K562 (cell line): ENCODE data around the gene RESP18. TPM values are rescaled to one million over a fixed set of nuclear protein-coding genes. Genes with fewer than 3 reads are reported as not detected.

Experiments used
- ATAC-seq: fragments of 200-7000 bp; cut with Tn5 transposase; 3 replicates; pipeline ENCODE4 v1.9.1; 2020; ENCODE audit warnings: moderate library complexity
- BruUV-seq: library from RNA; stranded (reverse); fragments of 400-500 nt; replicated peaks from 2 replicates; lab custom pipeline; 2021; lab: Mats Ljungman, UMichigan
- CTCF ChIA-PET: fragments of 300-600 bp; formaldehyde crosslinking; extraction: SDS; loops from one replicate; lab custom pipeline; 2021; ENCODE audit warnings: low intra/inter-chr PET ratio; lab: Yijun Ruan, JAX
- POLR2A ChIA-PET: fragments of 300-600, 350-650 bp; sonication (Branson Sonifier 250); formaldehyde crosslinking; extraction: SDS; loops from one replicate; lab custom pipeline; 2021; ENCODE audit warnings: antibody characterized with exemption, inconsistent platforms; lab: Yijun Ruan, JAX
- DNase-seq, 4 experiments: peaks; one replicate each; pipeline versions ENCODE4 v3.0.0 to v3.0.0-alpha.2; 2011 to 2018; ENCODE audit warnings: low spot score in 3 of 4, mixed read lengths in 3 of 4; ENCODE audit errors: extremely low read depth in 1 of 4
- FAIRE-seq: peaks from 2 replicates; lab custom pipeline; 2011; peaks lifted over from hg19 to GRCh38; lab: Jason Lieb, UNC
- H2AFZ ChIP-seq: 2 replicates; pipeline ENCODE4 v1.6.0; 2011; ENCODE audit warnings: low read depth, low read length, control low read depth, inconsistent platforms
- H3K27ac ChIP-seq: fragments of 200-600 bp; 3 replicates; pipeline ENCODE4 v1.8.0; 2011; ENCODE audit warnings: low read depth, mild to moderate bottlenecking, control low read depth, inconsistent platforms, low read length, moderate library complexity, mixed read lengths; ENCODE audit errors: extremely low read depth
- H3K27me3 ChIP-seq, 2 experiments: fragments of 300-600 bp in 1 of 2; 2 replicates in 1 of 2; 3 replicates in 1 of 2; pipeline versions ENCODE4 v1.6.0 to v1.8.0; 2011; ENCODE audit warnings: inconsistent platforms in 2 of 2, low read length in 2 of 2, mild to moderate bottlenecking in 1 of 2, mixed read lengths in 1 of 2, moderate library complexity in 1 of 2; ENCODE audit not compliant: control insufficient read depth in 2 of 2, insufficient read depth in 2 of 2
- H3K36me3 ChIP-seq: fragments of 300-600 bp; 3 replicates; pipeline ENCODE4 v1.8.0; 2011; ENCODE audit warnings: mild to moderate bottlenecking, low read length, inconsistent platforms; ENCODE audit not compliant: control insufficient read depth, insufficient read depth
- H3K4me1 ChIP-seq, 2 experiments: fragments of 200-600 bp in 1 of 2; replicated peaks in 1 of 2; 2 replicates in 1 of 2; 3 replicates in 1 of 2; pipeline versions ENCODE4 v1.5.1 to v1.8.0; 2011; ENCODE audit warnings: inconsistent platforms in 2 of 2, low read length in 2 of 2, mild to moderate bottlenecking in 1 of 2, mixed read lengths in 1 of 2, moderate library complexity in 1 of 2; ENCODE audit not compliant: control insufficient read depth in 2 of 2, insufficient read depth in 2 of 2
- H3K4me2 ChIP-seq: 2 replicates; pipeline ENCODE4 v1.6.1; 2011; ENCODE audit warnings: low read length, control low read depth, inconsistent platforms, mixed read lengths; ENCODE audit not compliant: insufficient read depth
- H3K4me3 ChIP-seq: fragments of 200-600 bp; sonication (generic), shearing (Covaris generic); 2 replicates; pipeline ENCODE4 v1.5.1; 2016; ENCODE audit warnings: control low read depth, inconsistent platforms
- H3K79me2 ChIP-seq: fragments of 200-600 bp; 3 replicates; pipeline ENCODE4 v1.8.0; 2011; ENCODE audit warnings: low read length, inconsistent platforms; ENCODE audit not compliant: control insufficient read depth, insufficient read depth
- H3K9ac ChIP-seq, 2 experiments: 2 replicates each; pipeline versions ENCODE4 v1.6.0 to v1.6.1; 2011; ENCODE audit warnings: low read depth in 2 of 2, low read length in 2 of 2, control low read depth in 1 of 2, inconsistent platforms in 1 of 2, mild to moderate bottlenecking in 1 of 2, mixed read lengths in 1 of 2; ENCODE audit not compliant: insufficient read depth in 1 of 2
- H3K9me1 ChIP-seq: one replicate; pipeline ENCODE4 v1.6.0; 2011; ENCODE audit warnings: inconsistent platforms, mild to moderate bottlenecking, low read length, moderate library complexity; ENCODE audit not compliant: control insufficient read depth, insufficient read depth
- H3K9me3 ChIP-seq: replicated peaks from 2 replicates; pipeline ENCODE4 v1.5.1; 2011; ENCODE audit warnings: low read depth, low read length, inconsistent platforms; ENCODE audit not compliant: control insufficient read depth, insufficient read depth
- H4K20me1 ChIP-seq: replicated peaks from 2 replicates; pipeline ENCODE4 v1.6.1; 2011; ENCODE audit warnings: low read length, inconsistent platforms, mixed read lengths; ENCODE audit not compliant: control insufficient read depth, insufficient read depth
- GATAD2A ChIP-seq: fragments of 450-650 bp; IDR thresholded peaks from 2 replicates; pipeline ENCODE4 v1.6.1; 2017
- NRF1 ChIP-seq, 2 experiments: fragments of 450-650 bp; IDR thresholded peaks in 1 of 2; conservative IDR thresholded peaks in 1 of 2; 2 replicates each; pipeline ENCODE4 v1.6.1; 2014; ENCODE audit warnings: mild to moderate bottlenecking in 2 of 2
- ZBTB7A ChIP-seq: IDR thresholded peaks from 2 replicates; pipeline ENCODE4 v1.6.1; 2011; ENCODE audit warnings: low read depth, mild to moderate bottlenecking, low read length, moderate library complexity, borderline replicate concordance; ENCODE audit not compliant: control insufficient read depth
- ZKSCAN1 ChIP-seq: fragments of 150-350 bp; IDR thresholded peaks from 2 replicates; pipeline ENCODE4 v1.6.1; 2016; ENCODE audit warnings: low read depth, low read length
- WGBS: fragments of 100-300 bp; shearing (Covaris generic); methylation state at CpG from one replicate; pipeline ENCODE4 v1.1.6; 2016; ENCODE audit warnings: low coverage, mixed read lengths; ENCODE audit not compliant: insufficient coverage; ENCODE audit errors: missing lambda C conversion rate; 5-methylcytosine and 5-hydroxymethylcytosine counted together
- in situ Hi-C: fragments of 300-500 bp; cut with MboI; formaldehyde crosslinking; loops from 4 replicates; pipeline ENCODE4 v1.15.0; 2018; ENCODE audit warnings: inconsistent platforms, mixed read lengths
- intact Hi-C: fragments of 100-400 bp; cut with micrococcal nuclease; formaldehyde crosslinking; loops from 2 replicates; pipeline ENCODE4 v1.14.2; 2022
- polyA plus RNA-seq, 8 experiments: library from polyadenylated mRNA; depleted of rRNA in 4 of 8; stranded (reverse) in 5 of 8; unstranded in 3 of 8; fragments of >200 nt; fragmentation: Nextera tagmentation in 2 of 8; fragmentation: Illumina TruSeq in 1 of 8; extraction: Ambion mirVana in 2 of 8; extraction: Trizol in 1 of 8; gene quantifications; 2 replicates each; pipeline versions ENCODE4 v1.2.1 to v1.2.3, GENCODE V29; 2011 to 2014; ENCODE audit warnings: inconsistent platforms in 1 of 8, missing spikeins in 1 of 8
- total RNA-seq, 7 experiments: library from RNA; depleted of rRNA in 6 of 7; stranded (reverse); fragments of >200 nt in 6 of 7; fragmentation: Illumina TruSeq in 2 of 7; extraction: Trizol in 2 of 7; gene quantifications; 2 replicates each; pipeline versions ENCODE4 v1.2.1 to v1.2.3, GENCODE V29; 2011 to 2021; ENCODE audit warnings: low replicate concordance in 1 of 7
- TF ChIP-seq, protein P1 (sequence below), 2 experiments: fragments of 450-650 bp; conservative IDR thresholded peaks; 2 replicates each; pipeline ENCODE4 v1.6.1; 2017; ENCODE audit warnings: mild to moderate bottlenecking in 2 of 2, moderate library complexity in 2 of 2

The RESP18 gene
- total and polyA plus RNA-seq, 9 of the 15 experiments (the other 6 are each of a cell fraction or from before 2014, with no cell fraction given): not detected

GRCh38 chr2:219358170-219359075, 25.9 kb upstream of the RESP18 start (continued):
- TF ChIP-seq ZBTB7A: peak; percentile 39; the same call in 1 of the 2 replicates
- 0 out of 4 replicates have a peak, but pooled peaks of 1 of the 2 experiments have one; percentile 12 for TF ChIP-seq NRF1 (conservative IDR thresholded peaks at IDR 0.05 in 1 of 2, IDR thresholded peaks at IDR 0.05 in 1 of 2)

- DNase-seq (no peak), ATAC-seq (no peak), FAIRE-seq (no peak)
- H3K9me1 ChIP-seq: no peaks in the 10 kb centered on the region
- no peaks in the 10 kb centered on the region for H3K9me3 ChIP-seq
- peaks cover 6 to 10% of the 10 kb centered on the region in 2 experiments; a peak in 3 of 5 replicates for H3K27me3 ChIP-seq
- H3K4me3 ChIP-seq: no peak overlapping the region
- no peak overlapping the region for H3K27ac ChIP-seq
- no peaks in the 10 kb centered on the region for H4K20me1 ChIP-seq
- no peaks in the 10 kb centered on the region for H3K79me2 ChIP-seq
- in situ Hi-C loops (no loop called here), intact Hi-C loops (no loop called here)
- H3K9ac ChIP-seq: no peak overlapping the region
- H3K4me1 ChIP-seq: peaks cover 2 to 17% of the 10 kb centered on the region in 2 experiments; a peak in 4 of 5 replicates
- ChIA-PET POLR2A (no interaction called here), CTCF (no interaction called here)
- no peak overlapping the region for H2AFZ ChIP-seq
- TF ChIP-seq, protein P1, sequence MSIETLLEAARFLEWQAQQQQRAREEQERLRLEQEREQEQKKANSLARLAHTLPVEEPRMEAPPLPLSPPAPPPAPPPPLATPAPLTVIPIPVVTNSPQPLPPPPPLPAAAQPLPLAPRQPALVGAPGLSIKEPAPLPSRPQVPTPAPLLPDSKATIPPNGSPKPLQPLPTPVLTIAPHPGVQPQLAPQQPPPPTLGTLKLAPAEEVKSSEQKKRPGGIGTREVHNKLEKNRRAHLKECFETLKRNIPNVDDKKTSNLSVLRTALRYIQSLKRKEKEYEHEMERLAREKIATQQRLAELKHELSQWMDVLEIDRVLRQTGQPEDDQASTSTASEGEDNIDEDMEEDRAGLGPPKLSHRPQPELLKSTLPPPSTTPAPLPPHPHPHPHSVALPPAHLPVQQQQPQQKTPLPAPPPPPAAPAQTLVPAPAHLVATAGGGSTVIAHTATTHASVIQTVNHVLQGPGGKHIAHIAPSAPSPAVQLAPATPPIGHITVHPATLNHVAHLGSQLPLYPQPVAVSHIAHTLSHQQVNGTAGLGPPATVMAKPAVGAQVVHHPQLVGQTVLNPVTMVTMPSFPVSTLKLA (conservative IDR thresholded peaks at IDR 0.05): no peak
- no peak for TF ChIP-seq GATAD2A
- TF ChIP-seq ZKSCAN1: no peak
- no peaks in the 10 kb centered on the region for H3K36me3 ChIP-seq
- no peak overlapping the region for H3K4me2 ChIP-seq
- BruUV-seq: no TSS peak
- WGBS: 13% methylated on average over 1 of the region's 1 CpG
These were observed 24.3 kb upstream of the RESP18 start for GRCh38 chr2:219356834-219357233.
